Fibroblast of skin of left quadriceps (primary cell): ENCODE data around the gene GALNT1.
A peak's percentile ranks its signal among the peaks of the same experiment; 100 is the strongest.

ENCODE experiments used
- DNase-seq, 2 experiments: peaks; one replicate each; pipeline ENCODE4 v3.0.0-alpha.2; 2013; ENCODE audit warnings: low read depth in 2 of 2

GALNT1 gene

DNA sequence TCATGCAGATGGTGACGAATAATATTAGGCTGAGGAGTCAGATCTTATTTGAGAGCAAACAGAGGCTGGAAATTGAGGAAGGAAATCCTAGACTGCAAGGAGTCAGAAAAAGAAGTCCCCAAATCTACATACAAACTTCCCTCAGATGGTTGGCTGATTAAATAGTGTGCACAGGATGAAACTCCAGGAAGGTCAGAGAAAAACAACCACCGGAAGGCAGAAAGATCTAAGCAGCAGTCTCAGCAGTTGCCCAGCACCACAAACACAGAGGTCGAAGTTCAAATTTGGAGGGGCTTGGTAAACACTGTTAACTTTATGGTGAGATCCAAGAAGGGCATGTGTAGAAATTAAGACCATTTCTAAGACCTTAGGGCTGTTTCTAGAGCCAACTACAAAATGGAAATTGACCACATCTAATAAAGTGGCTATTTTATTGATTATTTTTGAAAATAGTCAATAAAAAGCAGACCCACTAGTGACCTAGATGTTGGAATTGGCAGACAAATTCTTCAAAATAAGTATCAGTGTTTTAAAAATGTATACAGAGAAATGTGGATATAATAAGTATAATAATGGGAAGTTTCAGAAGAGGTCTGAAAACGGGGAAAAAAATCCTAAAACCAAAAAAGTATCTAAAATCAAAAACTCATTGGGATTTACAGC lies 134.8 kb downstream of the GALNT1 start:
- DNase-seq = no peak

DNA sequence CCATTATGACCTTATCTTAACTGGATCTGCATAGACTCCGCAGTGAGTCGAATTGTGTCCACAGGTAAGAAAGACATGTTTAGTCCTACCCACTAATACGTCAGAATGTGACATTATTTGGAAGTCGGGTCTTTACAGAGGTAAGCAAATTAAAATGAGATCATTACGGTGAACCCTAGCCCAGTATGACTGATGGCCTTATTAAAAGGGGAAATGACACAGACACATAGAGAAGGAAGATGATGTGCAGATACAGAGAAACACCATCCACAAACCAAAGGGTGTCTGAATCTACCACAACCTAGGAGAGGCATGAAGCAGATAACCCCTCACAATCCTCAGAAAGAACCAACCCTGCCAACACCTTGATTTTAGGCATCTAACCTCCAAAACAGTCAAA lies 135.6 kb downstream of the GALNT1 start:
- no peak for DNase-seq

DNA sequence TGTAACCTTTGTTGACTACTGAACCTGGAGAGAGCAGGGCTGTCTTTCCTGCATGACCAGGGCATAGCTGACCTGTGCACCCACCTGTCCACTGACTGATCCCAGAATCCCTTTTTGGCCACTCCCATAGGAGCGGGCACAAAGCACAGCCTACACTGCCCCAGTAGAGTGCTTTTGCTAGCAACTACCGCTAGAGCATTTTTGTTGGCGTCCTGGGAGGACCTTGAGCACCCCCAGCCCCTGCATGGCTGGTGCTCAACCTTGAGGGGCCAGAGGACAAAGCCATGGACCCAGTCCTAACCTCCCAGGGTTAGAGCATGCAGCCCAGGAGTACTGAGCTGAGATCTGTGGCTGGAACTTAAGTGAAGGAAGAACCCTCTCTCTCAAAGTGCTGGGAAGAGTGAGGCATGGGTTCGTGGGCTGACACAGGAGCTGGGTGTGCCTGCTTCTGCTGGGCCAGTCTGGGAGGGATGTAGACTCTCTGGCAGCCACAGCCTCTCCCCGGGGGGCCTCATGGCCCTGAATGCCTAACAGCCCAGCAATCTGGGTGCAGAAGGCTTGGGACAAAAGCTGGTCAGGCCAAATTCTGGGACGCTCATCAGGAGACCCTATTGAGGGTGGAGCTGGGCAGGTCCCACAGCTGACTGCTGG lies 140.0 kb downstream of the GALNT1 start:
- DNase-seq = no peak

DNA sequence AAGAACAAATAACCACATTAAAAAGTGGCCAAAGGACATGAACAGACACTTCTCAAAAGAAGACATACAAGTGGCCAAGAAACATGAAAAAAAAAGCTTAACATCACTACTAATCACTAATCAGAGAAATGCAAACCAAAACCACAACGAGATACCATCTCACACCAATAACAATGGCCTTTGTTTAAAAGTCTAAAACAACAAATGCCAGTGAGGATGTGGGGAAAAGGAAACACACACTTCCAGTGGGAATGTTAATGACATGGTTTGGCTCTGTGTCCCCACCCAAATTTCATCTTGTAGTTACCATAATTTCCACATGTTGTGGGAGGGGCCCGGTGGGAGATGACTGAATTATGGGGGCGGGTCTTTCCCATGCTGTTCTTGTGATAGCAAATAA lies 147.1 kb downstream of the GALNT1 start:
- no peak for DNase-seq

DNA sequence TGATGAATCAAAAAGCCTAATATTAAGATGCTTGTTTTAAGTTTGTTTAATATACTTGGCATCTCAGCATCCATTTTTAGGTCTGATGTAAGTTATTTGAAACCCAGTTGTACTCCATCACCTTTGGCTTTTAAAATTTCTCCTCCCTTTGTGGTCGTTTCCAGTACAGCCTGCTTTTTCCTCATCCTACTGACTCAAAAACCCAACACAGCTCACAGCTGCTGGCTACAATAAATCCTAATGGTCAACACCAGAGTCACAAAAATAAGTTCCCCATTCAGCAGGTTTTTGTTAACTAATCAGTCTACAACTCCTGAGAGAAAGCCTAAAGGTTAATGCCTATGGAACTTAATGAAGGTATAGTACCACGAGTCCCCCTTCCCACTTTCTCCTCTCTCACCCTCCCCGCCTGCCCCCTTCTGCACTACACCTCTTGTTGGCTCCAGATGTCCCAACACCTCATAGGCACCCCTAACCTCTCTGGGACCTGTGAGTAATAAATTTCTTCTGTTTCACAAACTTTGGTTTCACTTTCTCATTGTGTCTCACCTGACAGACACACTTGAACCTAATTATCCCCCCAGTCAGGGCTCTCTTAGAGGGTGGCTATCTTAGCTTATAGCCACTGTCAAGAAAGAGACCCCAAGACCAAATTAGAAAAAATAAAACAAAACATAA lies 148.6 kb downstream of the GALNT1 start:
- no peak for DNase-seq

DNA sequence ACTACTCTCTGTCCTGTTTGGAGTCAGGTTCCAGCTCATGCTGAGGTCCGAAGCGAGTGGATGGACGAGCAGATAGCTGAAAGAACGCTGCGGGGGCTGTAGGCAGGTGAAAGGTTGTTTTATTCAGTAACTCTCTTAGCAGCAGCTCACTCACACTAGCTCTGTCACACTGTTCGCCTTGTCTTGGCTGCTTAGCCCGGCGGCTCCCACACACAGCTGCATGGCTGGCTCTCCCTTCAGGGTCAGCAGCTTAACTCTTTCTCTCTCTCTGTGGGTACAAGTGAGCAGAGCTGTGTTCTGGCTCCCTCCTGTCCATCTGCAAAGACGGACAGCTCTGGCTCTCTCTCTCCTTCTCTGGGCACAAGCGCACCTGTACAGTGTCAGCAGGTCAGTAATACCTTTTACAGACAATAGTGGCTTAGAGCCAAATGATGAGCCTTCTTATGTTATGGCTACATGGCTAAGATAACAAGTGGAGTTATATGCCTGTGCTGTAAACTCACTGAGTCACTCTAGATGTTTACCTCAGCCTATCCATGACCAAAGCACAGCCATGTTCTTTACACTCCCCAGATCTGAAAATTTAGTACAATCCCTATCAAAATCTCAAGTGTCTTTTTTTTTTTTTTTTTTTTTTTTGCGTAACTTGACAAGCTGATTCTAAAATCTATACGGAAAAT lies 149.3 kb downstream of the GALNT1 start:
- no peak for DNase-seq

DNA sequence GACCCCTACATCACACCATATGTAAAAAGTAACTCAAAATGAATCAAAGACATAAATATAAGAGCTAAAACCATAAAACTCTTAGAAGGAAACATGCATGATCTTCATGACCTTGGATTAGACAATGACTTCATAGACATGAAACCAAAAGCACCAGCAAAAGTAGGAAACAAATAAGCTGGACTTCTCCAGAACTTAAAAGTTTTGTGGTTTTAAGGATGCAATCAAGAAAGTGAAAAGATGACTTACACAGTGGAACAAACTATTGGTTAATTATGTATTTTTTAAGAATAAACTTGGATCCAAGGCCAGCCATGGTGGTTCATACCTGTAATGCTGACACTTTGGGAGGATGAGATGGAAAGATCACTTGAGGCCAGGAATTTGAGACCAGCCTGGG lies 150.2 kb downstream of the GALNT1 start:
- DNase-seq = no peak

DNA sequence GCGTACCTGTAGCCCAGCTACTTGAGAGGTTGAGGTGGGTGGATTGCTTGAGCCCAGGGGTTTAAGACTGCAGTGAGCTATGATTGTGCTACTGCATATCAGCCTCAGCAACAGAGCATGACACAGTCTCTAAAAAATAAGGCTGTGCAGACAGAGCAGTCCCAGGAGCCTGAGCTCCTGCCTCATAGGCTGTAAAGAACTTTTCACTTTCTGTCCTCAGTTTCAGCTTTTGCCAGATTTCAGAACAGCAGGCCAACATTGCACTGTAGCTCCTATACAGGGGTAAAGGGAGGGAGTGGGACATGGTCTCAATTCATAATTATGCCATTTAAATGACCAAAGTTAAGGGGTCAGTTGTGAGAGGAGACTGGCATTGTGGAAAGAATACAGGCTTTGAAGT lies 150.6 kb downstream of the GALNT1 start:
- no peak for DNase-seq

DNA sequence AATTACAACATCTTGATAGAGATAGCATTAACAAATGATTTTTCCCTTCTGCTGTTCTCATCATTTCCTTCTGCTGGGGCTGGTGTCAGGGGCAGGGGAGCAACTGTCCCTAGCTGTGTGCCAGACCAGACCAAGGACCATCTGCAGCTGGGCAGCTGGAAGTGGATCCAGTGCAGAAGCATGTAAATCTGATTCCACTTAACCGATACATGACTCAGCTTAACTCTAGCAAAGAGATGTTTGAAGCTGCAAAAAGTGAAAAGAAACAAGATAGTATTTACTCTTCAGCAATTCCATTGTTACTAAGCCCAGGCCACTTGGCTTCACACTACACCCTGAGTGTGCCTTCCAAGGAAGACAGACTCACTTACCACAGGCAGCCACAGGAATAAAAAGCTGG lies 151.1 kb downstream of the GALNT1 start:
- DNase-seq = peak; percentile 25

DNA sequence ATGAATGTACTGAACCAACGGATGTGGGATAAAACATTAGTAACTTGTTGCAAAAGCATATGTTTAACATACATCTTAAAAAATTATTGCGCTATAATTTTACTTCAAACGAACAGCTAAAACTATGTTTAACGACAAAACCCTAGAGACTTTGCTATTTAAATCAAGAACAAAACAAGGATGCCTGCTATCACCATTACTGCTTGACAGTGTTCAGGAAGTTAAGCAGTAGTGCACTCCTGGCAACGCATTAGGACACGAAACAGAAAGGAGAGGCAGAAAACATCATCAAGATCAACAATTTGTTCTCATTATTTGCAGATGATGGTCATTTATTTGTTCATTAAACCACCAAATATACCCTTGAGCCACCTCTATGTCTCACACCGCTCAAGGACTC lies 151.9 kb downstream of the GALNT1 start:
- no peak for DNase-seq

DNA sequence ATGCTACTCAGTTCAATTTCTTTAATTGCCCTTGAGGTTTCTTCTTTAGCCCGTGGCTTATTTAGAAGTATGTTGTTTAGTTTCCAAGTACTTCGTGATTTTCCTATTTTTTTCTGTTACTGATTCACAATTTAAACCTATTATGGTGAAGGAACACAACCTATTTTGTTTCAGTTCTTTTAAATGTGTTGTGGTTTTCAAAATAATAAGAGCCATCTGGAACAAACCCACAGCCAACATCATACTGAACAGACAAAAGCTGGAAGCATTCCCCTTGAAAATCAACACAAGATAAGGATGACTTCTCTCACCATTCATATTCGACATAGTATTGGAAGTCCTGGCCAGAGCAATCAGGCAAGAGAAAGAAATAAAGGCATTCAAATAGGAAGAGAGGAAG lies 155.2 kb downstream of the GALNT1 start:
- DNase-seq = peak; percentile 33

DNA sequence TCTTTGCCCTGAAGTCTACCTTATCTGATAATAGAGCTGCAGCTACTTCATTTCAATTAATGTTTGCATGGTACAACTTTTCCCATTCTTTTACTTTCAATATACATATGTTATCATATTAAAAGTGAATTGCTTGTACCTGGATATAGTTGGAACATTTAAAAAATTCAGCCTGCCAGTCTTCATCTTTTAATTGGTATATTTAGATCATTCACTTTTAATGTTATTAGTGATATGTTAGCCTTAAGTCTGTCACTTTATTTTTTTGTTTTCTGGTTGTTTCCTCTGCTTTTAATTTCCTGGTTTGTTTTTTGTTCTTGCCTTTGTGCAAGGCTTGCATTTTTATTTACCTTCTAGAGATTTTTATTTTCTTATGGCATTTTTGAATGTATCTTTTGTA lies 158.2 kb downstream of the GALNT1 start:
- no peak for DNase-seq

DNA sequence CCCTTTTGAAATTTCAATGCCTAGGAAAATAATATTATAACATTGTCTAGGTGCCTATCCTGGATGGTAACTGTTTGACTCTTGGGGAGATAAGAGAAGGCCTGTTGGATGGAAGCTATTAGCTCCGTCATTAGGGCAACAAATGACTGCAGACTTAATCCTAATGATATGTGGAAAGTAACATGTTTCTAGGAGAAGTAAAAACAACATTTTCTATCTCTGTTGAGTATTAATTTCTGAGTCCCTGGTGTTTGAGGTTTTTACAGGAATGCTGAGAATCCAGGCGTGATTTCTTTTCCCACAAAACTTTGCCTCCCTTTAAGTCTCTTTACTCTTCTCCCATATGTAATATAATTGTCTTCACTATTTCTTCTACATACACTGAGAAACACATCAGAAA lies 159.1 kb downstream of the GALNT1 start:
- no peak for DNase-seq

DNA sequence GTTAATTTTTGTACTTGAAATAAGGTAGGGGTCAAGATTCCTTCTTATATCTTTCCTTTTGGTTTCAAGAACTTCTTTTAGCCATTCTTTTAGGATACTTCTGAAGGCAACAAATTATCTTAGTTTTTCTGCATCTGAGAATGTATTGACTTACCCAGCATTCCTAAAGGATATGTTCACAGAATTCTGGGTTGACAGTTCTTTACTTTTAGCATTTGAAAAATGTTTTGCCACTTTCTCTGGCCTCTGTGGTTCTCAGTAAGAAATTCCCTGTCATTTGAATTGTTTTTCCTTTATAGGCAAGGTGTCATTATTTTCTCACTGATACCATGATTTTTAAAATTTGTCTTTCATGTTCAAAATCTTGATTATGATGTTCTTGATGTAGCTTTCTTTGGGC lies 162.4 kb downstream of the GALNT1 start:
- DNase-seq = no peak

DNA sequence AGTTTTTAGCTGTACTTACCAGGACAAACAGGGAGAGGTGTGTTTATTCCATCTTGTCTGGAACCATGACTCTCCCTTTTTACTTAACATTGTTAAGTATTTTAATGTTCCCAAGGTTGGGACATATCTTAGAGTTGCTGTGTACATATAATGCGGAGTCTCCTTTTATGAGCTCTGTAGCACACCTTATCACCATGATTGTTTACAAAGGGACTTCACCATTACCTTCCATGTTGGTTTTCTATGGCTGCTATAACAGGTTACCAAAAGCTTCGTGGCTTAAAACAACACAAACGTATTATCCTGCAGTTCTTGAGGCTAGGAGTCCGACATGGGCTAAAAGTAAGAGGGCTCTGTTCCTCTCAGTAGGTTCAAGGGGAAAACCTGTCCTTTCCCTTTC lies 164.3 kb downstream of the GALNT1 start:
- DNase-seq = no peak

DNA sequence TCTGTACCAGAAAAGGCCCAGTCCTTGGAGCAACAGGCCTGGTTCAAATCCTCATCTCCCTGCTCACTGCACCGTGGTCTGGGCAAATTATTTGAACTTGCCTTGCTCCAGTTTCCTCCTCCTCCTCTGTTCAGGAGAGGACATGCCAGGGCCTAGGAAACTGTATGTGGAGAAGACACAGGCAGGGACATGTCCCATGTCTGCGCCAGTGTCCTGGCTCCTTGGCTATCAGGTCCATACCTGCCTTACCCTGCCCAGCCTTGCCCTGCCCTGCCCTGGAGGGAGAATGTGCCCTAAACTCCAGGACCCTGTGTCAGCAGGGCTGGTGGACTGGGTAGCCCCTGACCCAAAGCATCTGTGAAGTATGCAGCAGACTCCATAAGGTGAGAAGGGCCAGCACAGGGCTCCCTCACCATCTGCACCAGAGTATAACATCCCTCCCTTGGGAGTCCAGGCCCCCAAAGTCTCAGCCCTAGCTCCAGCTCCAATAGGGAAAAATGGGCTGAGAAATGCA lies 165.3 kb downstream of the GALNT1 start:
- DNase-seq = no peak

DNA sequence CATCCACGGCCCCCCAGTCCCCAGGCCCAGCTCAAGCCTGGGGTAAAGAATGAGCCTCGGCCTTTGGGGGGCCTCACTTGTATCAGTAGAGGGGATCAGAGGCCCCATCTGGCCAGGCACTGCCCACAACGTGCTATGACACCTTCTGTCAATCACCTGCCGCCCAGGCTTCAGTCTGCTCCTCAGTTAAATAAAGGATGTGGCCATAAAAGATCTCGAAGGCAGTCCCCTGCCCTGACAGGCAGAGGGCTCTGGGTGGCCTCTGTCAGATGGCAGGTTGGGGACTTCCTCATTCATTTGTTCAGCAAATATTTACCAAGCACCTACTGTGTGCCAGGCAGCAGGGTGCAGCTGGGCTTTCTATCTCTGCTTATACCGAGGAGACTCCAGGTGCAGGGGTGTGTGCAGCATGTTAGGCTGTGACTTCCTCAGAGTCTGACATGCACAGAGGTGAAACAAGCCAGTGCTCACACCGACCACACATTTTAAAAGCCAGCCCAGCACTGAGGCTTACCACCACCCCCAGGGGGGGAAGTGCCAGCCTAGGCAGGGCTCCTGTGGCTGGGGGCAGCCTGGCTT lies 166.4 kb downstream of the GALNT1 start:
- DNase-seq = no peak

DNA sequence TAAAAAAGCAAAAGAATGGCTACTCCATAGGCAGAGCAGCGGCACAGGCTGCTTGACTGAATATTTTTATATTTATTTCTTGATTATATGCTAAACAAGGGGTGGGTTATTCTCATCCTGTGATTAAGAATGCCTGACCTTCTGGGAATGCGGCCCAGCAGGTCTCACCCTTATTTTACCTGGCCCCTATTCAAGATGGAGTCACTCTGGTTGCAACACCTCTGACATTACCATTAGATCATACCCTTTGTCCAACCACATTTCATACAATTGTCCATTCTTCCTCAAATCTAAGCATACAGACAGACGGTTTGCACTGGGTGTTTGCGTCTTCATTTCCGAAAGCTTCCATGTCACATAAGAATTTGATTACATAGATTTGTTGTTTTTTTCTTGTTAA lies 168.2 kb downstream of the GALNT1 start:
- DNase-seq = no peak

DNA sequence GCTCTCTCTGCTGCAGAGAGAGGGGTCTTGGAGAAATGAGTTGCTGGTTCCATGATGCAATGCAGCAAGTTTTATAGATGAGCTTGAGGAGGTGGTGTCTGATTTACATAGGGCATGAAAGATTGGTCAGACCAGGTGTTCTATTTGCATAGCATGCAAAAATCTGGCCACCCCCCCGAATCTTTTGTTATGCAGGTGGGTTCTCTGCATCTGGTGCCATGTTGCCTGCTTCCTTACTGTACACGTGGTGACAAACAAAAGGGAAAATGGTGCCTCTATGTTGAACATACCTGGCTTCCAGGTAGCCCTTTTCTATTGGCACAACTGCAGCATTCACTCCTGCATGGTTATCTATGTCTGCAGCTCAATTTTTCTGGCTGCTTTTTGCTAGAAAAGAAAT lies 169.4 kb downstream of the GALNT1 start:
- no peak for DNase-seq

DNA sequence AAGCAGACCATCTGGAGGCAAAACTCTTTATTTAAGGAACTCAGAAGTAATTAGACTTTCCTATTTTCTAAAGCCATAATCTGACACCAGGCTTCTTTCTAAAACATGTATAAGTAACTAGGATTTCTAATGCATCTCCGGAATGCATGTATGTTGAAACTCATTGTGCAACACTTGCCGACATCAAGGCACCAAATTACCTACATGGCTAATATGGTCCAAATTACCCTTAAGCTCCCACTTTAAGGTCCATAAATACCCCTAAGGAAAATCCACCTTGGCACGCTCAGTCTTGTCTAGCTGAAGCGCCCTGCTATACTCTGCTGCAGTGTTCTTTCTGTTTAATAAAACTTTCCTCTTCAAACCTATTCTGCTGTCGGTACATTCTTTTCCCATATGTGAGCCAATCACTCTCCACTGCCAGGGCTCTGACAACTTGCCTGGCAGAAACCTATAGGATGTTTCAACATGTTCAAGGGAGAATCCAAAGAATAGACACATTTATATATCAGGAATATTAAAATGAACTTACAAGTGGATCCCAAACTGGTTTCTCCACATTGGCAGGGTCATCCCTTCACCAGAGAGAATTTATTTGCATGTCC lies 171.9 kb downstream of the GALNT1 start:
- DNase-seq = no peak

DNA sequence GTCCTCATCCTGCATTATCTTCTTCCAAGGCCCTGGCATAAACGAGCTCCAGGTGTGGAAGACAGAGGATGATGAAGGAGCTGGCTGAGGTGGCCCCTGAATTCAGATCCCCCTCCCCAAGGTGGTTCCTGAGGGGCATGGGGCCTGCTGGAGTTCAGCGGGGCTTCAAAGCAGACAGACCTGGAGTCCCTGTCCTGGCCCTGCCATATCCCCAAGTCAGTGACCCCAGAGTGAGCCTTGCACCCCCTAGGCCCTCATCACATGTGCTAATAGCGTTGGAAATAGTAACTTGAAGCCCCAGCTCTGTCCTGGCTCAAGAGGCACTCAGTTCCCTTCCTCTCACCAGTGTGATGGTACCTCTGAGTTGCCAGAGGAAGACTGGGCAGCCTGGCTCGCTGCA lies 172.9 kb downstream of the GALNT1 start:
- no peak for DNase-seq

DNA sequence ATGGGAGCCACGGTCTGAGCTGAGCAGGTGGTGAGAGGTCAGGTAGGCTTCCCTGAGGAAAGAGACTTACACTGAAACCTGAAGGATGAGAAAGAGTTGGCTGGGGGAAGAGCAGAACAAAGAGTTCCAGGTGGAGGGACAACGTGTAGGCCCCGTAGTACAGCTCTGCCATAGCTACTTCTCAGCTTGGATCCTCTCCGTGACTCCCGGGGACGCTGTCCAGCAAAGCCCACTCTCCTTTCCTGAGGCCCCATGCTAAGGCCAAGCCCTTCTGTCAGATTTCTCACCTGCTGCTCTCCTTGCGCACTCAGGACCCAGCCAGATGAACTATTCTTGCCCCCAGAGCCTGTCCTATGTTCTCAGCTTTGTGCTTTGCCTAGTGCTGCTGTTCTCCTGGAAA lies 173.8 kb downstream of the GALNT1 start:
- no peak for DNase-seq
